ENCODE results near the gene EHF. TPM values are rescaled to one million over a fixed set of nuclear protein-coding genes. Genes with fewer than 3 reads are reported as not detected.

The EHF gene
- total and polyA plus RNA-seq, 2 of the 13 experiments (the other 11 are each of a cell fraction or from before 2014, with no cell fraction given) = 0.04 to 0.46 TPM

DNA sequence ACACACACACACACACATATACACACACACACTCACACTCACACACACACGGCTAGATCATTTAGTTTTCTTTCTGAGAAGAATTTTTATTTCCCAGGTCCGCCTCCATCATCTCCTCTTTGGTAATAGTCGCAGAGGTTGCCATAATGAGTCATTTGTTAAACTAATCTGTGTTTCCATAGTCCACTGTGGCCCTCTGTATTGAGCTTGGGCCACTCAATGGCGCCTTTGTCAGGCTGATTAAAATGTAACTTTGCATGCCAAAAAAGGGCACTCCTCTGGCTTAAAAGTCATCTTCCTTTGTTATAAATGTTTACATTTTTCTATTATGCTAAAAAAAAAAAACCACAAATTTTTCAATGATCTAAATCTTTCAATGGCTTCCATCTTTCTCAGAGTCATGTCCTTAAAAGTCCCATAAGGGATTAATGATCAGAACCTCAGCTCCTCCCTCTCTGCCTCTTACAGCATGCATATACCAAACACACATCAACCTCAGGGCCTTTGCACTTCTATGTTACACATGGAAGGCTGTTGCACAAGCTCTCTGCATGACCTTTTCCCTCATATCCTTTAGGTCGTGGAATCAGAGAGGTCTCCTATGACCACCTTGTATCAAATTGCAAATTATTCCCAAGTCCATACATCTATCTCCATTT, 35.3 kb downstream of the EHF start (continued):
- no peak for TF ChIP-seq TEAD3 (CRISPR knock-in tag; optimal IDR thresholded peaks at IDR 0.05; ENCODE audit: borderline replicate concordance)
- TF ChIP-seq DPF2 (CRISPR knock-in tag; IDR thresholded peaks at IDR 0.05; ENCODE audit: borderline replicate concordance, low read depth) = peak; percentile 39; the same call in 1 of the 2 replicates
- TF ChIP-seq ZNF615 (CRISPR knock-in tag; IDR thresholded peaks at IDR 0.05; ENCODE audit: borderline replicate concordance) = no peak
- TF ChIP-seq NRL (CRISPR knock-in tag; IDR thresholded peaks at IDR 0.05; ENCODE audit: borderline replicate concordance) = no peak
- 0 out of 2 replicates have a peak, but pooled peaks have one; percentile 31 for TF ChIP-seq SMAD3 (CRISPR knock-in tag; IDR thresholded peaks at IDR 0.05)
- 0 out of 2 replicates have a peak, but pooled peaks have one; percentile 38 for TF ChIP-seq CBFB (CRISPR knock-in tag; IDR thresholded peaks at IDR 0.05)
- TF ChIP-seq POGZ (CRISPR knock-in tag; IDR thresholded peaks at IDR 0.05) = peak; percentile 26; the same call in 1 of the 2 replicates
- no peak for TF ChIP-seq ZNF460 (CRISPR knock-in tag; IDR thresholded peaks at IDR 0.05; ENCODE audit: borderline replicate concordance)
- TF ChIP-seq CEBPG (CRISPR knock-in tag; IDR thresholded peaks at IDR 0.05) = peak; percentile 90
- TF ChIP-seq AGO2 (optimal IDR thresholded peaks at IDR 0.05; ENCODE audit: low read depth, low read length) = no peak
- TF ChIP-seq, protein P1, sequence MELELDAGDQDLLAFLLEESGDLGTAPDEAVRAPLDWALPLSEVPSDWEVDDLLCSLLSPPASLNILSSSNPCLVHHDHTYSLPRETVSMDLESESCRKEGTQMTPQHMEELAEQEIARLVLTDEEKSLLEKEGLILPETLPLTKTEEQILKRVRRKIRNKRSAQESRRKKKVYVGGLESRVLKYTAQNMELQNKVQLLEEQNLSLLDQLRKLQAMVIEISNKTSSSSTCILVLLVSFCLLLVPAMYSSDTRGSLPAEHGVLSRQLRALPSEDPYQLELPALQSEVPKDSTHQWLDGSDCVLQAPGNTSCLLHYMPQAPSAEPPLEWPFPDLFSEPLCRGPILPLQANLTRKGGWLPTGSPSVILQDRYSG (CRISPR knock-in tag; IDR thresholded peaks at IDR 0.05) = no peak
- TF ChIP-seq KDM4B (CRISPR knock-in tag; IDR thresholded peaks at IDR 0.05) = 0 out of 2 replicates have a peak, but pooled peaks have one; percentile 44
- TF ChIP-seq NKX3-1 (CRISPR knock-in tag; IDR thresholded peaks at IDR 0.05) = no peak
- TF ChIP-seq, protein P2, sequence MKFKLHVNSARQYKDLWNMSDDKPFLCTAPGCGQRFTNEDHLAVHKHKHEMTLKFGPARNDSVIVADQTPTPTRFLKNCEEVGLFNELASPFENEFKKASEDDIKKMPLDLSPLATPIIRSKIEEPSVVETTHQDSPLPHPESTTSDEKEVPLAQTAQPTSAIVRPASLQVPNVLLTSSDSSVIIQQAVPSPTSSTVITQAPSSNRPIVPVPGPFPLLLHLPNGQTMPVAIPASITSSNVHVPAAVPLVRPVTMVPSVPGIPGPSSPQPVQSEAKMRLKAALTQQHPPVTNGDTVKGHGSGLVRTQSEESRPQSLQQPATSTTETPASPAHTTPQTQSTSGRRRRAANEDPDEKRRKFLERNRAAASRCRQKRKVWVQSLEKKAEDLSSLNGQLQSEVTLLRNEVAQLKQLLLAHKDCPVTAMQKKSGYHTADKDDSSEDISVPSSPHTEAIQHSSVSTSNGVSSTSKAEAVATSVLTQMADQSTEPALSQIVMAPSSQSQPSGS (CRISPR knock-in tag; IDR thresholded peaks at IDR 0.05) = 0 out of 2 replicates have a peak, but pooled peaks have one; percentile 35
- TF ChIP-seq GABPB1 (CRISPR knock-in tag; IDR thresholded peaks at IDR 0.05) = no peak
- TF ChIP-seq HOXA3 (CRISPR knock-in tag; IDR thresholded peaks at IDR 0.05) = 0 out of 2 replicates have a peak, but pooled peaks have one; percentile 13
- peak; percentile 34; the same call in 1 of the 2 replicates for TF ChIP-seq SALL1 (CRISPR knock-in tag; IDR thresholded peaks at IDR 0.05)
- TF ChIP-seq SRY (CRISPR knock-in tag; IDR thresholded peaks at IDR 0.05) = no peak
- TF ChIP-seq, protein P3, sequence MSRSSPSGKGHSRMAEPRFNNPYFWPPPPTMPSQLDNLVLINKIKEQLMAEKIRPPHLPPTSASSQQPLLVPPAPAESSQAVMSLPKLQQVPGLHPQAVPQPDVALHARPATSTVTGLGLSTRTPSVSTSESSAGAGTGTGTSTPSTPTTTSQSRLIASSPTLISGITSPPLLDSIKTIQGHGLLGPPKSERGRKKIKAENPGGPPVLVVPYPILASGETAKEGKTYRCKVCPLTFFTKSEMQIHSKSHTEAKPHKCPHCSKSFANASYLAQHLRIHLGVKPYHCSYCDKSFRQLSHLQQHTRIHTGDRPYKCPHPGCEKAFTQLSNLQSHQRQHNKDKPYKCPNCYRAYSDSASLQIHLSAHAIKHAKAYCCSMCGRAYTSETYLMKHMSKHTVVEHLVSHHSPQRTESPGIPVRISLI (CRISPR knock-in tag; IDR thresholded peaks at IDR 0.05; ENCODE audit: borderline replicate concordance) = peak; percentile 78; the same call in 1 of the 2 replicates
- TF ChIP-seq TBX2 (CRISPR knock-in tag; IDR thresholded peaks at IDR 0.05; ENCODE audit: borderline replicate concordance) = peak; percentile 34; the same call in 1 of the 2 replicates
- peak; percentile 45; the same call in 1 of the 2 replicates for TF ChIP-seq THAP11 (CRISPR knock-in tag; IDR thresholded peaks at IDR 0.05)
- peak; percentile 54; the same call in 1 of the 2 replicates for TF ChIP-seq GATA4 (IDR thresholded peaks at IDR 0.05; ENCODE audit: borderline replicate concordance, low read depth)
- TF ChIP-seq, protein P4, sequence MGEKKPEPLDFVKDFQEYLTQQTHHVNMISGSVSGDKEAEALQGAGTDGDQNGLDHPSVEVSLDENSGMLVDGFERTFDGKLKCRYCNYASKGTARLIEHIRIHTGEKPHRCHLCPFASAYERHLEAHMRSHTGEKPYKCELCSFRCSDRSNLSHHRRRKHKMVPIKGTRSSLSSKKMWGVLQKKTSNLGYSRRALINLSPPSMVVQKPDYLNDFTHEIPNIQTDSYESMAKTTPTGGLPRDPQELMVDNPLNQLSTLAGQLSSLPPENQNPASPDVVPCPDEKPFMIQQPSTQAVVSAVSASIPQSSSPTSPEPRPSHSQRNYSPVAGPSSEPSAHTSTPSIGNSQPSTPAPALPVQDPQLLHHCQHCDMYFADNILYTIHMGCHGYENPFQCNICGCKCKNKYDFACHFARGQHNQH (CRISPR knock-in tag; IDR thresholded peaks at IDR 0.05) = peak; percentile 67
- 0 out of 2 replicates have a peak, but pooled peaks have one; percentile 54 for TF ChIP-seq JUN (CRISPR knock-in tag; IDR thresholded peaks at IDR 0.05)
- TF ChIP-seq MAFK (conservative IDR thresholded peaks at IDR 0.05 in 1 of 2, IDR thresholded peaks at IDR 0.05 in 1 of 2; ENCODE audit: low read length in 2 of 2) = no peak
- TF ChIP-seq, protein P5, sequence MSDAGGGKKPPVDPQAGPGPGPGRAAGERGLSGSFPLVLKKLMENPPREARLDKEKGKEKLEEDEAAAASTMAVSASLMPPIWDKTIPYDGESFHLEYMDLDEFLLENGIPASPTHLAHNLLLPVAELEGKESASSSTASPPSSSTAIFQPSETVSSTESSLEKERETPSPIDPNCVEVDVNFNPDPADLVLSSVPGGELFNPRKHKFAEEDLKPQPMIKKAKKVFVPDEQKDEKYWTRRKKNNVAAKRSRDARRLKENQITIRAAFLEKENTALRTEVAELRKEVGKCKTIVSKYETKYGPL (CRISPR knock-in tag; IDR thresholded peaks at IDR 0.05) = no peak

All from HepG2 (cell line).